ENCODE data around the gene DAB2IP. TPM values are rescaled to one million over a fixed set of nuclear protein-coding genes. Genes with fewer than 3 reads are reported as not detected.

DAB2IP gene
- total and polyA plus RNA-seq, 2 donors: 8.2 to 8.4 TPM

DNA sequence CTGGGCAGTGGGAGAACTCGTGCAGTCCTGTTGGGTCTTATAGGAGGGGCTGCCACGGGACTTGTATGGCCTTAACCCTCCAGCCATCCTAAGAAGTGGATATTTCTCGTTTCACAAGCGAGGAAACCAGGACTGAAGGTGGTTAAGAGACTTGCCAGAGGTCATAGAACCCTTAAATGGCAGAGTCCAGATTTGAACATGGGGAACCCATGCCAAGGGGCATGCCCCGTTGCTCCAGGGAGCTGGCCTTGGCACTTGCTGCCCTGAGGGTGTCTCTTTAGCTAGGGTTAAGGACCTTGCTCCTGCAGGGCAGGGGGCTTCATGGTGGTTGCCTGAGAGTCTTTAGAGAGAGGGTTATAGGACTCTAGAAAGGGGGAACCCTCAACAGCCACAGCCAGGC, 63.4 kb downstream of the DAB2IP start:
- Histone ChIP-seq H3K27ac (ENCODE audit: low read depth in 1 of 2, low read length in 1 of 2) (no peak overlapping the region), H3K27me3 (ENCODE audit: control insufficient read depth in 2 of 2, insufficient read depth in 1 of 2, low read length in 1 of 2) (no peaks in the 10 kb centered on the region), H3K9me3 (ENCODE audit: control insufficient read depth in 2 of 2, insufficient read depth in 1 of 2, low read length in 1 of 2) (no peaks in the 10 kb centered on the region), H3K36me3 (ENCODE audit: control insufficient read depth in 2 of 2, insufficient read depth in 2 of 2, low read length in 1 of 2) (no peaks in the 10 kb centered on the region), H3K4me3 (ENCODE audit: low read length in 2 of 2) (no peak overlapping the region), H3K4me1 (ENCODE audit: control insufficient read depth in 2 of 2, insufficient read depth in 2 of 2, low read length in 2 of 2) (peaks cover 0 to 34% of the 10 kb centered on the region in 2 donors)
- 97% methylated on average over 5 of the region's 5 CpGs for WGBS
- DNase-seq (ENCODE audit: low read depth in 6 of 9, low spot score in 9 of 9): no peak

DNA sequence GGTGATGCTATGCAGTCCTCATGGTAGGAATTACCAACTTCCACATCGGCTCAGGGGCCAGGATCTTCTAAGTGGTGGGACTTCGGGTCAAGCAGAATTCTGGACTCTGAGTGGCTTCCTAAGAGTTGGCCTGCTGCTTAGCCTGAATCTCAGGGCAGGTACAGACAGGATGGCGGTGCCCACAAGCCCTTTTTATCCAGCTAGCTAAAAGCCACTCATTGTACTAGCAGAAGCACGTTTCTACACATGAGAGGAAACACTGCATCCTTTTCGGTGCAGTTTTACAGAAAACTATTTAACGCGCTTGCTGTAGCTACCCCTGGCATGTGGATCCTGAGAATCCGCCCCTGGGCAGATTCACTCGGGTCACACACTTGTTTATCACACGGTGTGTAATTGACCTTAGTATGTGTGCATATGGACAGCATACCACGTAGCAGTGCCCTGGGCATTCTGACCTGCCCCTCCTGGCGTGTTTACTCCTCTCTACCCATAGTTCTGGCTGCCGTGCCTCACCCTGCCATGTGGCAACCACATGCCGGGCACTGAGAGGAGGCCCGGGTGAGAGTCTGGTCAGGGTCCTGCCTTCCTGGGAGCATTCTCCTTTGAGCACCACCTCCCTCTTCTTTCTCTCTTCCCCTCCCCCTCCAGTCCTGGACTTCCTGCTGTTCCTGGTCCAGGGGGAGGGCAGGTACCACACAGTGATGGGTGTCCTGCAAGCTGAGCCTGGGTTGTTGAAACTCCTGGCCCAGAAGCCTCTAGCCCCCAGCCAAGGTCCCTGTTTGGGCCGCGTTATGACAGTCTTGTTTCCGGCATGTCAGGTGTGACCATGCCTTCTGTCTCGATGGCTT, 65.9 kb downstream of the DAB2IP start:
- Histone ChIP-seq H3K4me3 (ENCODE audit: low read length in 2 of 2) (no peak overlapping the region), H3K27ac (ENCODE audit: low read depth in 1 of 2, low read length in 1 of 2) (no peak overlapping the region), H3K4me1 (ENCODE audit: control insufficient read depth in 2 of 2, insufficient read depth in 2 of 2, low read length in 2 of 2) (peaks cover 2 to 46% of the 10 kb centered on the region in 2 donors), H3K9me3 (ENCODE audit: control insufficient read depth in 2 of 2, insufficient read depth in 1 of 2, low read length in 1 of 2) (no peaks in the 10 kb centered on the region), H3K36me3 (ENCODE audit: control insufficient read depth in 2 of 2, insufficient read depth in 2 of 2, low read length in 1 of 2) (no peaks in the 10 kb centered on the region), H3K27me3 (ENCODE audit: control insufficient read depth in 2 of 2, insufficient read depth in 1 of 2, low read length in 1 of 2) (no peaks in the 10 kb centered on the region)
- WGBS: 90% methylated on average over 19 of the region's 19 CpGs
- DNase-seq (ENCODE audit: low read depth in 6 of 9, low spot score in 9 of 9): no peak

DNA sequence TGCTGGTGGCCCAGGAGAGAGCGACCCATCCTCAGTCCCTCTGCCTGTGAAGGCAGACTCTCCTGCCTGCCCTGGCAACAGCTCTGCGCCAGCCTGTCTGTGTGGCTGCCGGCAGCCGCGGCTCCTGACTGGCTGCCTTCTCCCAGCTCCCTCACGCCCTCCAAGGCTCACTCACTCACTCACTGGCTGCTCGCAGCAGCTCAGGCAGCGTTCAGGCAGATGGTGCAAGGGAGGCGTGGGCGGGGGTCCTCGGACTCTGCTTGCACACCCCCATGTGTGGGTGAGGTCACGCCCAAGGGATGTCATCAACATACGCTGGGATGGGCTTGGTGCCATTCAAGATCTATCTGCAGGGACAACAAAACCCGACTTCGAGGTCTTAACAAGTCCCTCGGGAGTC, 66.7 kb downstream of the DAB2IP start:
- Histone ChIP-seq H3K4me3 (ENCODE audit: low read length in 2 of 2) (no peak overlapping the region), H3K4me1 (ENCODE audit: control insufficient read depth in 2 of 2, insufficient read depth in 2 of 2, low read length in 2 of 2) (peaks cover 2 to 50% of the 10 kb centered on the region in 2 donors), H3K27ac (ENCODE audit: low read depth in 1 of 2, low read length in 1 of 2) (peak overlapping the region in 1 of 2 donors; percentile 67), H3K36me3 (ENCODE audit: control insufficient read depth in 2 of 2, insufficient read depth in 2 of 2, low read length in 1 of 2) (no peaks in the 10 kb centered on the region), H3K9me3 (ENCODE audit: control insufficient read depth in 2 of 2, insufficient read depth in 1 of 2, low read length in 1 of 2) (no peaks in the 10 kb centered on the region), H3K27me3 (ENCODE audit: control insufficient read depth in 2 of 2, insufficient read depth in 1 of 2, low read length in 1 of 2) (no peaks in the 10 kb centered on the region)
- no peak for DNase-seq (ENCODE audit: low read depth in 6 of 9, low spot score in 9 of 9)
- 94% methylated on average over 16 of the region's 16 CpGs for WGBS

DNA sequence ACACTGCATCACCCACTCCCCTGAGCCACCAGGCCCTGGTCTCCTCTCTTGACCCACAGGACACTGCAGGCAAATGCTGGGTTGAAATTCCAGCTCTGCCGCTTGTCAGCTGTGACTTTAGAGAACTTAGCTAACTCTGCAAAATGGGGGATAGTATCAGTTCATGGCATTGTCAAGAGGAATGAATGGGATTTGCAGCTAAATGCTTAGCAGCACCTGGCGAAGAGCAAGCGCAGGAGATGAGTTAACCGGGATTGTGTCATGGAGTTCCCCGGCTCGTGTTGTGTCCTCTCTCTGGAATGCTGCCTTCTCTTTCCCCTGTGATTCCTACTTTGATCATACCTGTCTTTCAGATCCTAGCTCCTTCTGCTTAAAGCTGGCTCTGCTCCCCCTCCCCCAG, 67.1 kb downstream of the DAB2IP start:
- Histone ChIP-seq H3K9me3 (ENCODE audit: control insufficient read depth in 2 of 2, insufficient read depth in 1 of 2, low read length in 1 of 2) (no peaks in the 10 kb centered on the region), H3K36me3 (ENCODE audit: control insufficient read depth in 2 of 2, insufficient read depth in 2 of 2, low read length in 1 of 2) (no peaks in the 10 kb centered on the region), H3K4me1 (ENCODE audit: control insufficient read depth in 2 of 2, insufficient read depth in 2 of 2, low read length in 2 of 2) (peaks cover 2 to 53% of the 10 kb centered on the region in 2 donors), H3K27me3 (ENCODE audit: control insufficient read depth in 2 of 2, insufficient read depth in 1 of 2, low read length in 1 of 2) (no peaks in the 10 kb centered on the region), H3K4me3 (ENCODE audit: low read length in 2 of 2) (no peak overlapping the region), H3K27ac (ENCODE audit: low read depth in 1 of 2, low read length in 1 of 2) (peak overlapping the region in 1 of 2 donors; percentile 67)
- no peak for DNase-seq (ENCODE audit: low read depth in 6 of 9, low spot score in 9 of 9)
- 96% methylated on average over 6 of the region's 6 CpGs for WGBS

DNA sequence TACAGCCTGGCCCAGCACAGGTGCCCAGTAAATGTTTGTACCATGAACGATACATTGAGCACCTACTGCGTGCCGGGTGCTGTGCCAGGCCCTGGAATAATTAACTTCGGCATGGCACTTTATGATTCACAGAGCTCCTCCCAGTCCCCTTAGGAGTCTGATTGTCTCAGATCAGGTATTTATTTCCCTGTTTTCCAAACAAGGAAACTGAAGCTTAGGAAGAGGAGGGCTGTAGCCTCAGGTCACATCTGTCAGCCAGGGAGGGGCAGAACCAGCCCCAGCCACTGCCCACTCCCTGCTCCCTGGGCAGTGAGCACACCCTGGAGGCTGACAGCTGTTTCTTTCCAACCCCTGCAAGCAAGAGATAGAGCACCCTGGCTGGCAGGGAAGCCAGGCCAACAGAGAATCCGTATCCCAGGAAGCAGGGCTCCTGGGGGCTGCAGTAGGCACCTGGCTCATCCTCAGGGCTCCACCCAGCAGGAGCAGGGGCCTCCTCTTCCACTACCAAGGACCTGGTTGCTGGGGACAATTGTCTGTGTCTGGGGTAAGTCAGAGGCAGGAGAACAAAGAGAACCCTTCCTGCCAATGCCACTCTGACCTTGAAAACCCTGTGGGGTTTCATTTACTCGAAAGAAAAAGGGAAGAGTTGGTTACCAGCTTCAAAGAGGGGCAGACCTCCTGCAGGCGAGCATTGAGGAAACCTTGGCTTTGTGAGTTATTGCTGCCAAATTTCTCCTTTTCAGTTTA, 69.0 kb downstream of the DAB2IP start:
- 73% methylated on average over 7 of the region's 7 CpGs for WGBS
- no peak for DNase-seq (ENCODE audit: low read depth in 6 of 9, low spot score in 9 of 9)
- no peaks in the 10 kb centered on the region for H3K36me3 ChIP-seq (ENCODE audit: control insufficient read depth in 2 of 2, insufficient read depth in 2 of 2, low read length in 1 of 2)
- H3K4me1 ChIP-seq (ENCODE audit: control insufficient read depth in 2 of 2, insufficient read depth in 2 of 2, low read length in 2 of 2): peaks cover 2 to 59% of the 10 kb centered on the region in 2 donors
- no peak overlapping the region for H3K27ac ChIP-seq (ENCODE audit: low read depth in 1 of 2, low read length in 1 of 2)
- no peaks in the 10 kb centered on the region for H3K9me3 ChIP-seq (ENCODE audit: control insufficient read depth in 2 of 2, insufficient read depth in 1 of 2, low read length in 1 of 2)
- no peaks in the 10 kb centered on the region for H3K27me3 ChIP-seq (ENCODE audit: control insufficient read depth in 2 of 2, insufficient read depth in 1 of 2, low read length in 1 of 2)
- no peak overlapping the region for H3K4me3 ChIP-seq (ENCODE audit: low read length in 2 of 2)

DNA sequence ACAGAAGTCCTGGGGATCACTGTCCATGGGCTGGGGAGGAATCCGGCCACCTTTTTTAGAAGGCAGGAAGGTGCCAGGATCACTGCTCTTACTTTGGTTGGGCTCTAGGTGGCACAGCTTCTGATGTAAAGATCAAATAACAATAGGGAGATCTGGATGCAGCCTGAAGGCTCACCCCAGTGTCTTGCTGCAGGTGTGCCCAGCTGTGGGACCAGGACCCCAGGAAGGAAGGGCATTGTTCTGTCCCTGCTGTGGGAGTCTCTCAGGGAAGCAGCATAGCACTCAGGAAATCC, 69.6 kb downstream of the DAB2IP start:
- Histone ChIP-seq H3K27me3 (ENCODE audit: control insufficient read depth in 2 of 2, insufficient read depth in 1 of 2, low read length in 1 of 2) (no peaks in the 10 kb centered on the region), H3K4me1 (ENCODE audit: control insufficient read depth in 2 of 2, insufficient read depth in 2 of 2, low read length in 2 of 2) (peaks cover 2 to 61% of the 10 kb centered on the region in 2 donors), H3K9me3 (ENCODE audit: control insufficient read depth in 2 of 2, insufficient read depth in 1 of 2, low read length in 1 of 2) (no peaks in the 10 kb centered on the region), H3K36me3 (ENCODE audit: control insufficient read depth in 2 of 2, insufficient read depth in 2 of 2, low read length in 1 of 2) (no peaks in the 10 kb centered on the region), H3K27ac (ENCODE audit: low read depth in 1 of 2, low read length in 1 of 2) (no peak overlapping the region), H3K4me3 (ENCODE audit: low read length in 2 of 2) (no peak overlapping the region)
- DNase-seq (ENCODE audit: low read depth in 6 of 9, low spot score in 9 of 9): no peak
- 81% methylated on average over 1 of the region's 1 CpG for WGBS

DNA sequence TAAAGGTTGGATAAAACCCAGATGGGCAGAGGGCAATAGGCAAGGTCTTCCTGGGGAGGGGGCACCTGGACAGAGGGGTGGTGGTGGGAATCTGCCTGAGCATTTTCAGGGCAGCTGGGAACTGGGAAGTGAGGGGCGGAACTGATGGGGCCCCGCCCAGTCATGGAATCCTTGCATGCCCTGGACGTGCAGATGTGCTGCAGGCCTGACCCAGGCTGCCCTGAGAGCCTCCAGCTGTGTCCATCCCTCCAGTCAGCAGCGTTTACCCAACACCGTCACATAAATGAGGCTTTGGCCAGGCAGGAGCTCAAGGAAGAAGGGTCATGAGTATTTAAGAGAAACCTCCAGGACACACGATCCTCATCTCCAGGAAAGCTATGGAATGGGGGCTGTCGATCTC, 70.3 kb downstream of the DAB2IP start:
- Histone ChIP-seq H3K27me3 (ENCODE audit: control insufficient read depth in 2 of 2, insufficient read depth in 1 of 2, low read length in 1 of 2) (no peaks in the 10 kb centered on the region), H3K9me3 (ENCODE audit: control insufficient read depth in 2 of 2, insufficient read depth in 1 of 2, low read length in 1 of 2) (no peaks in the 10 kb centered on the region), H3K4me3 (ENCODE audit: low read length in 2 of 2) (no peak overlapping the region), H3K27ac (ENCODE audit: low read depth in 1 of 2, low read length in 1 of 2) (no peak overlapping the region), H3K4me1 (ENCODE audit: control insufficient read depth in 2 of 2, insufficient read depth in 2 of 2, low read length in 2 of 2) (peaks cover 2 to 67% of the 10 kb centered on the region in 2 donors), H3K36me3 (ENCODE audit: control insufficient read depth in 2 of 2, insufficient read depth in 2 of 2, low read length in 1 of 2) (no peaks in the 10 kb centered on the region)
- 95% methylated on average over 7 of the region's 7 CpGs for WGBS
- no peak for DNase-seq (ENCODE audit: low read depth in 6 of 9, low spot score in 9 of 9)

DNA sequence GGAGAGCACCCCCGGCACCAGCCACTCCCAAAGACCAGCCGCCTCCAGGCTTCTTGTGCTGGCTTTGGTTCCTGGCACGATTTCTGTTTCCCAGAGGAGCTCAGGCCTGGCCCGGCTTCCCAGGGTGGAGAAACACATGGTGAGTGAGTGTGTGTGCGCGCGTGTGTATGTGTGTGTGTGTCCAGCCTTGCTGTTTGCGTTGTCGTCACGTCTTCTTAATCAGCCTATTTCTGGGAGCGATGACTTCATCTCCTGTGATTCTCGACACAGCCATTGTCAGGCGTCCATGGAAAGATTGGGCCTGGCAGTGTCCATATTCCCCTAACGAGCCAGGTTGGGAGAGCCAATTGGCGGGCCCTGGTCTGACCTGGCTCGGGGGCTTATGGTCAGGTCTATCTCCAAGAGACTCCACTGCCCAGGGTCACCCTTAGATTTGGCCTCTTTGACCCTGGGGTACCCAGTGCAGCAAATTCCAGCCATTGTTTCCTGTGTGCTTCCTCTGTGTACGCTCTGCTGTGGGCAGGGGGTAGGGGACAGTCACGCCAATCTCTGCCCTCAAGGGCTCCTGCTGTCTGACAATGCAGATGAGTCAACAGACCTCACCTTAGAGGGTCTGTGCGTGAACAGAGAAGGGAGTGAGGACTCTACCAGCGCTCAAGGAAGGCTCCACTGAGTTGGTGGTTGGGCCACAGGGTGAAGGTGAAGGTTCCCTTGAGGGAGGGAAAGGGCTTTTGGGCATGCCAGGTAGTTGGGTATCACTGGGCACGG, 73.8 kb downstream of the DAB2IP start:
- no peaks in the 10 kb centered on the region for H3K9me3 ChIP-seq (ENCODE audit: control insufficient read depth in 2 of 2, insufficient read depth in 1 of 2, low read length in 1 of 2)
- peaks cover 2 to 78% of the 10 kb centered on the region in 2 donors for H3K4me1 ChIP-seq (ENCODE audit: control insufficient read depth in 2 of 2, insufficient read depth in 2 of 2, low read length in 2 of 2)
- H3K4me3 ChIP-seq (ENCODE audit: low read length in 2 of 2): no peak overlapping the region
- WGBS: 92% methylated on average over 21 of the region's 21 CpGs
- H3K27me3 ChIP-seq (ENCODE audit: control insufficient read depth in 2 of 2, insufficient read depth in 1 of 2, low read length in 1 of 2): no peaks in the 10 kb centered on the region
- peak overlapping the region in 1 of 2 donors; percentile 24 for H3K27ac ChIP-seq (ENCODE audit: low read depth in 1 of 2, low read length in 1 of 2)
- DNase-seq (ENCODE audit: low read depth in 6 of 9, low spot score in 9 of 9): no peak
- no peaks in the 10 kb centered on the region for H3K36me3 ChIP-seq (ENCODE audit: control insufficient read depth in 2 of 2, insufficient read depth in 2 of 2, low read length in 1 of 2)

Measured in thymus (tissue), 11 donors.